Uterus (tissue), 2 donors: ENCODE results near the gene SMC6.

Experiments
- POLR2A ChIP-seq, 2 donors: fragments of 450-650 bp; IDR thresholded peaks; one replicate each; pipeline ENCODE4 v1.6.1; 2016; ENCODE audit warnings: antibody characterized with exemption in 2 of 2, mild to moderate bottlenecking in 1 of 2, moderate library complexity in 1 of 2
- TF ChIP-seq, protein P1 (sequence below), 4 experiments: fragments of 200-600 bp in 2 of 4; fragments of 450-650 bp in 2 of 4; sonication (generic) in 2 of 4; IDR thresholded peaks; one replicate each; pipeline ENCODE4 v1.5.1; 2016 to 2019; ENCODE audit warnings: antibody characterized with exemption in 4 of 4, mild to moderate bottlenecking in 2 of 4, moderate library complexity in 1 of 4

DNA sequence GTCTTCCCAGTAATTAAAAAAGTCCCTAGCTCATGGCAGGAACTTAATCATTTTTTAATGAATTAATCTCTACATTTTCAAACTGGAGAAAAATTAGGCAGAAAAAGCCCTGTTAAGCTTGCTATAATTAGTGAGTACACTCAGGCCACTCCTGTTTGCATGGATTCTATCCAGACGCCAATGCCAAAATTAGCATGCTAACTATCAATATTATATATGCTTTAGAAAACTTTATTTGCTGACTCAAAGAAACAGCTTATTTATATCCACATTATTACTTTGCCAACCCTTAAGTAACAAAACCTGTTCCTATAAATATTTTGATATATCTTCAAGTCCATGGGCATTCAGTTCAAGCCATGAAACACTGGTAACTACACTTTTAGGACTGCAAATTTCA lies 90.9 kb downstream of the SMC6 start:
- TF ChIP-seq, protein P1, sequence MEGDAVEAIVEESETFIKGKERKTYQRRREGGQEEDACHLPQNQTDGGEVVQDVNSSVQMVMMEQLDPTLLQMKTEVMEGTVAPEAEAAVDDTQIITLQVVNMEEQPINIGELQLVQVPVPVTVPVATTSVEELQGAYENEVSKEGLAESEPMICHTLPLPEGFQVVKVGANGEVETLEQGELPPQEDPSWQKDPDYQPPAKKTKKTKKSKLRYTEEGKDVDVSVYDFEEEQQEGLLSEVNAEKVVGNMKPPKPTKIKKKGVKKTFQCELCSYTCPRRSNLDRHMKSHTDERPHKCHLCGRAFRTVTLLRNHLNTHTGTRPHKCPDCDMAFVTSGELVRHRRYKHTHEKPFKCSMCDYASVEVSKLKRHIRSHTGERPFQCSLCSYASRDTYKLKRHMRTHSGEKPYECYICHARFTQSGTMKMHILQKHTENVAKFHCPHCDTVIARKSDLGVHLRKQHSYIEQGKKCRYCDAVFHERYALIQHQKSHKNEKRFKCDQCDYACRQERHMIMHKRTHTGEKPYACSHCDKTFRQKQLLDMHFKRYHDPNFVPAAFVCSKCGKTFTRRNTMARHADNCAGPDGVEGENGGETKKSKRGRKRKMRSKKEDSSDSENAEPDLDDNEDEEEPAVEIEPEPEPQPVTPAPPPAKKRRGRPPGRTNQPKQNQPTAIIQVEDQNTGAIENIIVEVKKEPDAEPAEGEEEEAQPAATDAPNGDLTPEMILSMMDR (IDR thresholded peaks at IDR 0.05) = no peak
- no peak for TF ChIP-seq POLR2A (IDR thresholded peaks at IDR 0.05)
